GM18502 (cell line): ENCODE data around the gene HOXD10.

Experiments used
- ATAC-seq: cut with Tn5 transposase; IDR thresholded peaks from one replicate; pipeline ENCODE4 v1.9.1; 2021; ENCODE audit warnings: mild to moderate bottlenecking; ENCODE audit not compliant: unreplicated experiment, poor library complexity

The HOXD10 gene

GRCh38 chr2:176148751-176149421 lies 32.3 kb downstream of the HOXD10 start:
- no peak for ATAC-seq

- ATAC-seq: no peak
These were observed 32.9 kb downstream of the HOXD10 start for GRCh38 chr2:176149481-176149938.

GRCh38 chr2:176149939-176150583 lies 33.5 kb downstream of the HOXD10 start:
- ATAC-seq: no peak

- no peak for ATAC-seq
These were observed 34.2 kb downstream of the HOXD10 start for GRCh38 chr2:176150584-176151441.

GRCh38 chr2:176151442-176152287 lies 35.1 kb downstream of the HOXD10 start, which contains the start of gene HOXD4:
HOXD4 (plus strand) TSS chr2:176151550; CDS start chr2:176151634, 84 bp downstream.
- ATAC-seq: no peak

- no peak for ATAC-seq
These were observed 36.0 kb downstream of the HOXD10 start for GRCh38 chr2:176152350-176153181.

GRCh38 chr2:176154576-176155252 lies 38.1 kb downstream of the HOXD10 start:
- ATAC-seq: no peak

GRCh38 chr2:176155356-176156044 lies 38.9 kb downstream of the HOXD10 start:
- ATAC-seq: no peak

- no peak for ATAC-seq
These were observed 39.8 kb downstream of the HOXD10 start for GRCh38 chr2:176156301-176156806.

GRCh38 chr2:176156807-176157498 lies 40.4 kb downstream of the HOXD10 start, which contains the start of gene HOXD3:
HOXD3 (plus strand) TSS chr2:176157307; CDS start chr2:176169115, 11,808 bp downstream.
- no peak for ATAC-seq

- ATAC-seq: no peak
These were observed 41.1 kb downstream of the HOXD10 start for GRCh38 chr2:176157499-176158185.

- ATAC-seq: no peak
These were observed 41.6 kb downstream of the HOXD10 start for GRCh38 chr2:176158186-176158591.

GRCh38 chr2:176158855-176159662 lies 42.5 kb downstream of the HOXD10 start:
- ATAC-seq: no peak

- no peak for ATAC-seq
These were observed 43.2 kb downstream of the HOXD10 start for GRCh38 chr2:176159663-176160250.

- no peak for ATAC-seq
These were observed 43.8 kb downstream of the HOXD10 start for GRCh38 chr2:176160251-176160985.
